ENCODE results near the gene SUMO2. TPM values are rescaled to one million over a fixed set of nuclear protein-coding genes. Genes with fewer than 3 reads are reported as not detected.

Gene SUMO2
- total and polyA plus RNA-seq, 9 of the 15 experiments (the other 6 are each of a cell fraction or from before 2014, with no cell fraction given) = 157 to 733 (median 419) TPM

DNA sequence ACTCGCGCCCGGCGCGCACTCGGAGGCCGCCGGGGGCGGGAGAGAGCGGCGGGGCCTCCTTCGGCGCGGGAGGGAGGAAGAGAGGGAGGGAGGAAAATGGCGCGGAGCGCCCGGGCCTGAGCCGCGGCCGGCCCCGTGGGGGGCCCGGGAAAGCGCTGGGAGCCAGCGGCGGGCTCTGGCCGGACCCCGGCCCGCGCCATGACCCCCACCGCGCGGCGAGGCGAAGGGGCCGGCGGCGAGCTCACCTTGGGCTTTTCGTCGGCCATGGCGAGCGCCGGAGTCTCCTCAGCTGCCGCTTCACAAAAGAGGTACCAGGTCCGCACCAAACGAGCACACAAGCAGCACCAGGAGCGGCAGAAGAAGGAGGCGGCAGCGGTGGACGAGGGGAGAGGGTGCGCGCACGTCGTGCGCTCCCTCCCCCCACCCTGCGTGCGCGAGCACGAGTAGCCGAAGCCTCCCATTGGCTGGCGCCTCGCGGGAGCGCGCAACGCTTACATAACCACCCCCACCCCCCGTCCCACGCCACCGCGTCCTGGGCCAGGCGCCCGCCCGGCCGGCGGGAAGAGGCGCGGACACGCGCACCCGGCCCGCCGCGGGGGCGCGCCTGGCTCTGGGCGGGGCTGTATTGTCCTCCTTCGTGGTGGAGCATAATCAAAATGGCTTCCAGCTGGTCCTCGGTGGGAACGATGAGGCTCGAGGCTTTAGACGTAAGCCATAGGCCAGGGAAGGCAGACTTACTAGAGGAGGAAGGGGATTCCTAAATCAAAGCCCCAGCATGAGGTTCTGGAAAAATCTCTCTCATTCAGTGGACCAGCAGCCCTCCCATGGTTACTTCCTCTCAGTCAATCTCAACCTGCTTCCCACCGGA, at the start of gene SUMO2 (continued):
- TF ChIP-seq TCFL5 (CRISPR knock-in tag; conservative IDR thresholded peaks at IDR 0.05) (peak; percentile 77; the same call in 1 of the 2 replicates), TARDBP (IDR thresholded peaks at IDR 0.05) (0 out of 2 replicates have a peak, but pooled peaks have one; percentile 17), RBM15 (IDR thresholded peaks at IDR 0.05; ENCODE audit: insufficient read depth, low read length) (no peak), MYC (IDR thresholded peaks at IDR 0.05; ENCODE audit: low read depth, low read length) (no peak), MYC (CRISPR knock-in tag; IDR thresholded peaks at IDR 0.05; ENCODE audit: borderline replicate concordance, low read depth) (no peak), ZFX (CRISPR knock-in tag; IDR thresholded peaks at IDR 0.05) (peak; percentile 64), SAFB (IDR thresholded peaks at IDR 0.05; ENCODE audit: borderline replicate concordance, low read depth, low read length) (0 out of 2 replicates have a peak, but pooled peaks have one; percentile 4), ZNF740 (CRISPR knock-in tag; IDR thresholded peaks at IDR 0.05) (peak; percentile 88), ZNF740 (tag; IDR thresholded peaks at IDR 0.05) (peak; percentile 74 to 76; a peak in 2 of 4 replicates), ARID3A (IDR thresholded peaks at IDR 0.05; ENCODE audit: borderline replicate concordance, low read depth, low read length) (no peak), FOXA3 (CRISPR knock-in tag; conservative IDR thresholded peaks at IDR 0.05 in 1 of 2, IDR thresholded peaks at IDR 0.05 in 1 of 2) (no peak), ZNF551 (CRISPR knock-in tag; IDR thresholded peaks at IDR 0.05) (no peak), TSC22D4 (tag; IDR thresholded peaks at IDR 0.05) (no peak), CREM (IDR thresholded peaks at IDR 0.05; ENCODE audit: low read depth) (peak; percentile 71), ZNF644 (tag; IDR thresholded peaks at IDR 0.05; ENCODE audit: low read depth) (peak; percentile 98), PML (IDR thresholded peaks at IDR 0.05; ENCODE audit: low read length) (no peak), SMARCA4 (IDR thresholded peaks at IDR 0.05) (no peak), NR0B1 (IDR thresholded peaks at IDR 0.05; ENCODE audit: partially characterized antibody) (no peak)
- TF ChIP-seq, protein P1, sequence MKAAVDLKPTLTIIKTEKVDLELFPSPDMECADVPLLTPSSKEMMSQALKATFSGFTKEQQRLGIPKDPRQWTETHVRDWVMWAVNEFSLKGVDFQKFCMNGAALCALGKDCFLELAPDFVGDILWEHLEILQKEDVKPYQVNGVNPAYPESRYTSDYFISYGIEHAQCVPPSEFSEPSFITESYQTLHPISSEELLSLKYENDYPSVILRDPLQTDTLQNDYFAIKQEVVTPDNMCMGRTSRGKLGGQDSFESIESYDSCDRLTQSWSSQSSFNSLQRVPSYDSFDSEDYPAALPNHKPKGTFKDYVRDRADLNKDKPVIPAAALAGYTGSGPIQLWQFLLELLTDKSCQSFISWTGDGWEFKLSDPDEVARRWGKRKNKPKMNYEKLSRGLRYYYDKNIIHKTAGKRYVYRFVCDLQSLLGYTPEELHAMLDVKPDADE (conservative IDR thresholded peaks at IDR 0.05; ENCODE audit: control insufficient read depth, low read depth, low read length) = peak; percentile 45
- TF ChIP-seq, protein P2, sequence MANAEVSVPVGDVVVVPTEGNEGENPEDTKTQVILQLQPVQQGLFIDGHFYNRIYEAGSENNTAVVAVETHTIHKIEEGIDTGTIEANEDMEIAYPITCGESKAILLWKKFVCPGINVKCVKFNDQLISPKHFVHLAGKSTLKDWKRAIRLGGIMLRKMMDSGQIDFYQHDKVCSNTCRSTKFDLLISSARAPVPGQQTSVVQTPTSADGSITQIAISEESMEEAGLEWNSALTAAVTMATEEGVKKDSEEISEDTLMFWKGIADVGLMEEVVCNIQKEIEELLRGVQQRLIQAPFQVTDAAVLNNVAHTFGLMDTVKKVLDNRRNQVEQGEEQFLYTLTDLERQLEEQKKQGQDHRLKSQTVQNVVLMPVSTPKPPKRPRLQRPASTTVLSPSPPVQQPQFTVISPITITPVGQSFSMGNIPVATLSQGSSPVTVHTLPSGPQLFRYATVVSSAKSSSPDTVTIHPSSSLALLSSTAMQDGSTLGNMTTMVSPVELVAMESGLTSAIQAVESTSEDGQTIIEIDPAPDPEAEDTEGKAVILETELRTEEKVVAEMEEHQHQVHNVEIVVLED (CRISPR knock-in tag; IDR thresholded peaks at IDR 0.05) = peak; percentile 98

All from K562 (cell line).